Adipose tissue (tissue), 3 donors: ENCODE measurements around the gene TMEM183A. TPM values are rescaled to one million over a fixed set of nuclear protein-coding genes. Genes with fewer than 3 reads are reported as not detected.

Experiments used
- H3K27ac ChIP-seq: one replicate; pipeline ENCODE4 v1.5.1; 2013; ENCODE audit warnings: low read depth, low read length
- WGBS, 3 donors: extraction: QIAGEN DNeasy Blood & Tissue Kit; methylation state at CpG; one replicate each; pipeline ENCODE4 v1.1.7; 2013; 5-methylcytosine and 5-hydroxymethylcytosine counted together
- polyA plus RNA-seq, 3 donors: library from polyadenylated mRNA; stranded (reverse); fragments of 200-250 nt; gene quantifications; one replicate each; pipeline ENCODE4 v1.2.3, GENCODE V29; 2013
- donor health status: healthy with polysubstance abuse.
- donor health status: Bipolar disorder and iron deficiency.
- donor health status: healthy.

The TMEM183A gene
- polyA plus RNA-seq, 3 donors, result 35.1 to 40.9 (median 40.8) TPM

GRCh38 chr1:203054642-203055041 is 47.5 kb downstream of the TMEM183A start:
- 68 to 87% (median 84%) methylated on average over 5 of the region's 5 CpGs for WGBS, 3 donors
- H3K27ac ChIP-seq, result no peak overlapping the region

DNA sequence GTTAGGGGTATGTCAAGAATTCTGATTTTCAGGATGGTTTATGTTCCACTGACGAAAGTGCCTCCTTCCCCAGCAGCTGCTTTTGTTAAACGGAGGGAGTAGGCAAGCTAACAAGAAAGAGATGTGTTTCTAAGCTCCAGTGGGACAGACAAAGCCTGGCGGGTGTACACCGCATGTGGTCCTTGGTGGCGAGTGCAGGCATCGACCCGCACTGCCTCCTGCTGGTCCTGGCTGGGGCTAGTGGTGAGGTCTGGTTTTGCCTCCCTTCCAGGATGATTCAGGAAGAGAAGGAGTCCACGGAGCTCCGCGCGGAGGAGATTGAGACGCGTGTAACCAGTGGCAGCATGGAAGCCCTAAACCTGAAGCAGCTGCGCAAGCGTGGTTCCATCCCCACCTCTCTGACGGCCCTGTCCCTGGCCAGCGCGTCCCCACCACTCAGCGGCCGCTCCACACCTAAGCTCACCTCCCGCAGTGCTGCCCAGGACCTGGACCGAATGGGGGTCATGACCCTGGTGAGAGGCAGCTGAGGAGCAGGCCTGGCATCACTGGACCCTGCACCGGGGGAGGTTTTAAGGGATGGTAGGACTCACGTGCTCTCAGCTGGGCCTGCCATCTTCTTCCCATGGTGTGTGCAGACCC is 48.1 kb downstream of the TMEM183A start:
- no peak overlapping the region for H3K27ac ChIP-seq
- WGBS, 3 donors, result 87 to 95% (median 92%) methylated on average over 24 of the region's 24 CpGs

- WGBS, 3 donors, result 78 to 95% (median 88%) methylated on average over 7 of the region's 7 CpGs
- H3K27ac ChIP-seq, result no peak overlapping the region
Observed at GRCh38 chr1:203056012-203056411, 48.8 kb downstream of the TMEM183A start.

- no peak overlapping the region for H3K27ac ChIP-seq
- 94 to 98% (median 96%) methylated on average over 6 of the region's 6 CpGs for WGBS, 3 donors
Observed at GRCh38 chr1:203056516-203056915, 49.3 kb downstream of the TMEM183A start.

DNA sequence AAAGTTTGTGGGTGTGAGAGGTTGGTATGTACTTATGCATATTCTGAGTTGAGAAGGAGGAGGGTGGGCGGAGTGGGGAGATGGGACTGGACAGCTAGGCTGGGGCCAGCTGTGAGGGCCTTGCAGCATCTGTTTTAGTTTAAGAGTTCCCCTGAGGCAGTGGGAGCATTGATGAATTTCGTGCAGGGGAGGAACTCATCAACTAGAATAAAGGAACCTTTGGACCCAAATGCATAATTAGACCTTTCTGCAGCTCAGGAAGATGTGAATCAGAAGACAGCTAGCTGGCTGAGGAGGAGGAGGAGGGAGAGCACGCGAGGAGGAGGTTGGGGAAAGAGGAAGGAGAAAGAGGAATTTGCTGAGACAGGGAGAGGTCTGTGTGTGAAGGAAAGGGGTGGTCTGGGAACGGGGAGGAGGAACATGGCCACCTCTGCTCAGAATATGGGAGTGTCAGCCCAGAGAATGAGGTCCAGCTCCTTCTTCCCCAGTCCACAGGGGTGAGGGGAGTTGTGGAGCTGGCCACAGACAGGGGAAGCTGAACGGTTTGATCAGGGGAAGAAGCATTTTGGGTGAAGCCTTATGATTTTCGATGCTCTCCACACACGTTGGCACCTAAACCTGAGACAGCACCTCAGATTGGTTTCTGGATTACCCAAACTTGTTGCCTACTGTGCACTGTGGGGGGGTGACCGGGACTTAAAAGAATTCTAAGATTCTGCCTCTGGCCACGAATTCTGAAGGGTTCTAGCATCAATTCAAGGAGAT is 50.9 kb downstream of the TMEM183A start:
- 28 to 41% (median 31%) methylated on average over 9 to 10 of the region's 10 CpGs for WGBS, 3 donors

DNA sequence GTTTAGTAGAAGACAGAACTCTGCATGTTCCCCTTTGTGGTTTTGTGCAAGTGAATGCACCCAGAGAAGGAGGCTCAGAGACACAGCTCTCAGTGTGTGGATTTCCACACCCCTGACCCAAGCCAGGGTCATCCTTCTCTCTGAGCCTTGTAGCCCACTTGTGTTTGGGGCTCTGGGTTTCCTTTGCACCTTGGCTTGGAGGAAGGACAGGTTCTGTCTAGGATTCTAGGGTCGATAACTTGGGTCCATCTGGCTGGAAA is 51.4 kb downstream of the TMEM183A start:
- H3K27ac ChIP-seq, result no peak overlapping the region
- 31 to 58% (median 55%) methylated on average over 1 of the region's 1 CpG for WGBS, 3 donors

More for the DNA sequence above, 50.9 kb downstream of the TMEM183A start:
- H3K27ac ChIP-seq, result no peak overlapping the region

- 52 to 84% (median 63%) methylated on average over 2 of the region's 2 CpGs for WGBS, 3 donors
Observed at GRCh38 chr1:203059485-203059884, 52.3 kb downstream of the TMEM183A start.

DNA sequence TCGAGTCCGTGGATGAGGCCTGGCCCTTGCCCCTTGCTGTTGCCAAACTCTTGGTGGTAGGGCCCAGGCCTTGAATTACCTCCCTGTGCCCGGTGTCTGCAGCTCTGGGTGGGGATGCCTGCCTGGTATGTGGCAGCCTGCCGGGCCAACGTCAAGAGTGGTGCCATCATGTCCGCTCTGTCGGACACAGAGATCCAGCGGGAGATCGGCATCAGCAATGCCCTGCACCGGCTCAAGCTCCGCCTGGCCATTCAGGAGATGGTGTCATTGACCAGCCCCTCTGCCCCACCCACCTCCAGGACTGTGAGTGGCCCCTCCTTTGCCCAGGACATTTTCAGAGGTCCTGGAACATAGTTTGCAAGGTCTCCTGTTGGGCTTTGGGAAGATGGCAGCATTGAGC is 52.9 kb downstream of the TMEM183A start:
- no peak overlapping the region for H3K27ac ChIP-seq
- 92 to 96% (median 95%) methylated on average over 11 of the region's 11 CpGs for WGBS, 3 donors

More at GRCh38 chr1:203059485-203059884, 52.3 kb downstream of the TMEM183A start:
- H3K27ac ChIP-seq, result no peak overlapping the region

DNA sequence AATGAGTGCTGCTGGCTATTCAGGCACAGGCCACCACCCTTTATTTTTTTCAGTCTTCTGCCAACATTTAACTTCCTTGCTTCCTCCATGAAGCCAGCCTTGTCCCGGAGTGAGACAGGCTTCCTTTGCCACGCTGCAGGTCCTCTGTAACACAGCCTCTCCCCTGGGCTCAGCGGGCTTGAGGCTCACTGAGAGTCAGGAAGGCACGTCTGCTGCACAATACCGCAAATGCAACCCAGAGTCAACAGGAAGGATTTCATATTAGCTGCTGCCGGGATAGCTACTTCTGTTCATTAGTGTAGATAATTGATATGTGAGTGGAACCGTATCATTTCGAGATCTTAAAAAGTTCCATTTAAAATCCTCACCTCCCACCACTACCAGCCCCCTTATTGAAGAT is 56.1 kb downstream of the TMEM183A start:
- no peak overlapping the region for H3K27ac ChIP-seq
- 41 to 64% (median 52%) methylated on average over 8 of the region's 8 CpGs for WGBS, 3 donors

DNA sequence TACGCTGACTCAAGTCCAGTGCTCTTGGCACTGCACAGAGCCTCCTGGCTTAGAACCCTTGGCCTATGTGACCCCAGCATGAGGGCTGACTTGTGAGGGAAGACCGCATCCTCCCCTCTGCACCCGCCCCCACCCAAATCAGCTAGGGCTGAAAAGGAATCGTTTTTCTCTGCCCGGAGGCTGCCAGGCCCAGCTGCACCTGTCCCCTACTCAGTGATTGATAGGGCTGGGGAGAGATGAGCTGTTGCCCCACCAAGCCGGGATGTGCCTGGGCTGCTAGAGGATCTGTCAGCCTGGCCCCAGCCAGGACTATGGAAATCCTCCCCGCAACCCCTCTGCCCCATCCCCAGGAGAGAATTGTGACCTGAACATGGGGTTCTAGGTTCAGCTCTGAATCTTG is 58.0 kb downstream of the TMEM183A start:
- H3K27ac ChIP-seq, result no peak overlapping the region
- WGBS, 3 donors, result 75 to 92% (median 86%) methylated on average over 7 of the region's 7 CpGs

- 64 to 99% (median 69%) methylated on average over 2 of the region's 2 CpGs for WGBS, 3 donors
Observed at GRCh38 chr1:203065986-203066385, 58.8 kb downstream of the TMEM183A start.

DNA sequence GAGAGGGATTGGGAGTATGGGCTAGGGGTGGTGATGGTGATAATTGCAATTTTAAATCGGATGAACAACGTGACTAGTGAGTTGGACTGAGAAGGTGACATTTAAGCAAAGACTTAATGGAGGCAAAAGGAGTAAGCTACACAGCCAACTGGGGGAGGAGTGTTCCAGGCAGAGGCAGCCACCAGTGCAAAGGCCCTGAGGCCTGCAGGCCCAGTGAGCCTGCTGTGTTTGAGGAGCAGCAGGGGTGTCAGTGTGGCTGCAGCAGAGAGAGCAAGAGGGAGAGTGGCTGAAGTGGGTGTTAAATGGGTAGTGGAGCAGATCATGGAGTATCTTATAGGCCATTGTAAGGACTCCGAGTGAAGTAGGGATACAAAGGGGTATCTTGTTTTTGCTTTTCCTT is 59.8 kb downstream of the TMEM183A start:
- WGBS, 3 donors, result 91 to 98% (median 98%) methylated on average over 3 of the region's 3 CpGs
- no peak overlapping the region for H3K27ac ChIP-seq

More at GRCh38 chr1:203065986-203066385, 58.8 kb downstream of the TMEM183A start:
- no peak overlapping the region for H3K27ac ChIP-seq

- H3K27ac ChIP-seq, result no peak overlapping the region
- WGBS, 3 donors, result 11 to 41% (median 21%) methylated on average over 4 of the region's 4 CpGs
Observed at GRCh38 chr1:203069030-203069747, 62.0 kb downstream of the TMEM183A start.

DNA sequence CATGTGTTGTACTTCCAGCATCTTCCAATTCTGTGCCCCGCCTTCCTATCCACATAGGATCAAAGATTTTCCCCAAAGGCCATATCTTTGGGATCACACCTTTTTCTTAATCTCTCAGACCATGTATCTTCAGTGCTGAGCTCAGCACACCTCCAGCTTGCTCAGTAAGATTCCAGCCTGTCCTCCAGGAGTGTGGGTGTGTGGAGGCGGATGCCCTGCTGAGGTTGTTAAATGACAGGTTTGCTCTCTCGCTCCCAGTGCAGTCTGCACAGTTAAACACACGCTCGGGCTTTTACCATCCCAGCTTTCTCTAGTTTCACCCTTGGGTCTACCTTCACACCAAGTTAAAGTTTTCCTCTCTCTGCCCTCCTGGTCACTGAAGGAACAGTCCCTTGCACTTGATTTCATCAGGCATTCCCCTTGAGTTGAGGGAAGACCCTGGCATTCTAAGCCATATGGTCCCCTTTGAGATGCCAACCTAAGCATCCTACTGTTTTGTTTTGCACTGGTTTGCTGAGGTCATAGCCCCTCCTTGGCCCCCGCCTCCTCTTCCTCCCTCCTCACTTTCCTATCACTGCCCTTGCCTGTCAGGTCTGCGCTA is 64.9 kb downstream of the TMEM183A start:
- H3K27ac ChIP-seq, result no peak overlapping the region
- 75 to 96% (median 95%) methylated on average over 7 of the region's 7 CpGs for WGBS, 3 donors

DNA sequence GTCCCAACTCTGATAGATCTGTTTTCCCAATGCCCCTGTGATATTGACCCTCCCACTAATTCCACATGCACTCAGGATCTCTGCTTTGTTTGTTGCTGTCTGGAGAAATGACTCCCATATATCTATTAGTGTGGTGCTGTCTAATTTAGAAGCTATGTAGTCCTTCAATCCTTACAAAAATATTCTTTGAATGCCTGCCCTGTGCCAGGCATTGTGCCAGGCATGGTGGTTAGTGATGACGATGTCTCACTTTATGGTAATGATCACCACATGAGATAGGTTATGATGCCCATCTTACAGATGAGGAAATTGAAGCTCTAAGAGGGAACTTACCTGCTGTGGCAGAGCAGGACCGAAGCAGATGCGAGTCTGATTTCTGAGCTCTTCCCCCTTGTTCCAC is 65.7 kb downstream of the TMEM183A start:
- WGBS, 3 donors, result 81 to 92% (median 85%) methylated on average over 3 of the region's 3 CpGs
- no peak overlapping the region for H3K27ac ChIP-seq

DNA sequence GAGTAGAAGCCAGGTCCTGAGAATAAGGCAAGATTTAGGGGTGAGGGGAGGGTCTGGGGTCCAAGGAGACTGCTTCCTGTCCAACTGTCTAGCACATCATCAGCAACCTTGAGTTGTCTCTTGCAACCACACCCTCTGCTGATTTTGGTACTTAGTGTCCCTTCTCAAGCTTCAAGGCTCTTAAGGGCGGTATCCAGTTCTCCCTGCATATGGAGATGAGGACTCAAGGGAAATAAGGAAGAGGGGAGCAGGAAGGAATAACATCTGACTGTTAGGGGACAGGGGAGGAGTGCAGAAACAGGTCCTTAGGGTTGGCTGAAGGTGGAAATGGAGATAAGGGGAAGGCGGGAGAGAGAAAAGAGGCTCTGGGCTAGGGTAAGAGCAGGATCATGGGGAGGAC is 66.3 kb downstream of the TMEM183A start:
- no peak overlapping the region for H3K27ac ChIP-seq
- WGBS, 3 donors, result 78 to 98% (median 96%) methylated on average over 2 of the region's 2 CpGs
